Hepatocyte (in vitro differentiated cells): Measurements from ENCODE around the gene CLIC5. TPM values are rescaled to one million over a fixed set of nuclear protein-coding genes. Genes with fewer than 3 reads are reported as not detected.

ENCODE experiments used
- DNase-seq: peaks from one replicate; pipeline ENCODE4 v3.0.0-alpha.2; 2016; ENCODE audit warnings: low spot score
- H2AFZ ChIP-seq: fragments of 200-600 bp; sonication (generic); 2 replicates; pipeline ENCODE4 v1.6.0; 2016; ENCODE audit warnings: antibody characterized with exemption, mild to moderate bottlenecking
- H3K27ac ChIP-seq: fragments of 200-600 bp; sonication (generic); 2 replicates; pipeline ENCODE4 v1.5.1; 2016; ENCODE audit warnings: mild to moderate bottlenecking
- H3K27me3 ChIP-seq: fragments of 200-600 bp; sonication (generic); 2 replicates; pipeline ENCODE4 v1.6.1; 2016
- H3K36me3 ChIP-seq: fragments of 200-600 bp; sonication (generic); replicated peaks from 2 replicates; pipeline ENCODE4 v1.5.1; 2016; ENCODE audit warnings: low read depth; ENCODE audit not compliant: insufficient read depth
- H3K4me1 ChIP-seq: fragments of 200-600 bp; sonication (generic); 2 replicates; pipeline ENCODE4 v1.5.1; 2016; ENCODE audit warnings: mild to moderate bottlenecking, moderate library complexity; ENCODE audit not compliant: insufficient read depth
- H3K4me2 ChIP-seq: fragments of 200-600 bp; sonication (generic); 2 replicates; pipeline ENCODE4 v1.6.0; 2016
- H3K4me3 ChIP-seq: fragments of 200-600 bp; sonication (generic); 2 replicates; pipeline ENCODE4 v1.5.1; 2016; ENCODE audit warnings: mild to moderate bottlenecking
- H3K79me2 ChIP-seq: fragments of 200-600 bp; sonication (generic); 2 replicates; pipeline ENCODE4 v1.6.0; 2017; ENCODE audit warnings: mild to moderate bottlenecking
- H3K9me2 ChIP-seq: fragments of 200-600 bp; sonication (generic); replicated peaks from 2 replicates; pipeline ENCODE4 v1.6.0; 2017; ENCODE audit warnings: mild to moderate bottlenecking; ENCODE audit not compliant: insufficient read depth
- H3K9me3 ChIP-seq: fragments of 200-600 bp; sonication (generic); 2 replicates; pipeline ENCODE4 v1.5.1; 2016; ENCODE audit warnings: low read depth, mild to moderate bottlenecking
- H4K20me1 ChIP-seq: fragments of 200-600 bp; sonication (generic); 2 replicates; pipeline ENCODE4 v1.6.0; 2016; ENCODE audit warnings: mild to moderate bottlenecking; ENCODE audit not compliant: insufficient read depth, poor library complexity, severe bottlenecking
- CTCF ChIP-seq: fragments of 200-600 bp; sonication (generic); IDR thresholded peaks from 2 replicates; pipeline ENCODE4 v1.5.1; 2016; ENCODE audit warnings: antibody characterized with exemption, mild to moderate bottlenecking; ENCODE audit not compliant: poor library complexity
- EZH2 ChIP-seq: fragments of 200-600 bp; sonication (generic); IDR thresholded peaks from 2 replicates; pipeline ENCODE4 v1.6.1; 2016; ENCODE audit warnings: antibody characterized with exemption, mild to moderate bottlenecking, borderline replicate concordance
- EZH2phosphoT487 ChIP-seq: fragments of 200-600 bp; sonication (generic); IDR thresholded peaks from one replicate; pipeline ENCODE4 v1.6.1; 2018; ENCODE audit warnings: antibody characterized with exemption, mild to moderate bottlenecking, low read depth, moderate library complexity; ENCODE audit not compliant: unreplicated experiment, severe bottlenecking
- WGBS: methylation state at CpG from one replicate; pipeline ENCODE4 v1.1.6; 2016; ENCODE audit warnings: low lambda C conversion rate; ENCODE audit errors: missing lambda C conversion rate; 5-methylcytosine and 5-hydroxymethylcytosine counted together
- polyA plus RNA-seq: library from polyadenylated mRNA; unstranded; fragments of >200 nt; fragmentation: Nextera tagmentation; extraction: Ambion mirVana; gene quantifications from 2 replicates; pipeline ENCODE4 v1.2.1, GENCODE V29; 2016
- total RNA-seq: library from RNA; depleted of rRNA; stranded (reverse); fragments of >200 nt; gene quantifications from 2 replicates; pipeline ENCODE4 v1.2.3, GENCODE V29; 2014

CLIC5 gene
- total and polyA plus RNA-seq, 2 experiments from 2014 or later = 6.0 to 12.1 TPM

DNA sequence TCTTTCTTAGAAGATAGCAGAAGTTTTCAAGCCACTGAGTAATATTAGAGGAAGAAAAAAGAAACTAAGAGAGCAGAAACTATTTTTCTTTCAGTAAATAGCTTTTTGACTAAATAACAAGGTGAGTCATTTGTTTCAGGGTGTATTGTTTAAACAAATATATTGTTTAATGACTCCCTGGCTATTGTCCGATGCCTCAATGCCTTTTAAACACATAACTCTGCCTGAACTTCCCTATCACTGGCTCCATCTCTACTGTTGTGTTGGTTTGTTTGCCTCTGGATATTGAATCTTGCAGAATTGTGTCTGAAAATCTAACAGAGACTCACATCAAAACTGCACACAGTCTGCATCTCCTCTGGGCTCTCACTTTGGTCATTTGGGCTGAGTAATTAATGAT lies 19.6 kb upstream of the CLIC5 start:
- H3K27ac ChIP-seq = no peak overlapping the region
- H4K20me1 ChIP-seq = no peaks in the 10 kb centered on the region
- DNase-seq = no peak
- no peaks in the 10 kb centered on the region for H3K79me2 ChIP-seq
- H2AFZ ChIP-seq = no peak overlapping the region
- no peaks in the 10 kb centered on the region for H3K27me3 ChIP-seq
- peaks cover 4% of the 10 kb centered on the region for H3K4me1 ChIP-seq
- TF ChIP-seq CTCF (no peak), EZH2phosphoT487 (no peak), EZH2 (no peak)
- no peaks in the 10 kb centered on the region for H3K36me3 ChIP-seq
- no peak overlapping the region for H3K4me2 ChIP-seq
- H3K4me3 ChIP-seq = no peak overlapping the region
- H3K9me2 ChIP-seq = no peaks in the 10 kb centered on the region
- 48% methylated on average over 1 of the region's 1 CpG for WGBS
- no peaks in the 10 kb centered on the region for H3K9me3 ChIP-seq

- WGBS = 72% methylated on average over 6 of the region's 6 CpGs
- TF ChIP-seq EZH2phosphoT487 = no peak
- TF ChIP-seq CTCF = no peak
- no peak for TF ChIP-seq EZH2
- H3K9me2 ChIP-seq = no peaks in the 10 kb centered on the region
- no peaks in the 10 kb centered on the region for H3K27me3 ChIP-seq
- H3K27ac ChIP-seq = no peak overlapping the region
- H3K79me2 ChIP-seq = no peaks in the 10 kb centered on the region
- no peak overlapping the region for H3K4me2 ChIP-seq
- no peak overlapping the region for H2AFZ ChIP-seq
- H3K4me3 ChIP-seq = no peak overlapping the region
- no peak for DNase-seq
- H3K36me3 ChIP-seq = no peaks in the 10 kb centered on the region
- no peaks in the 10 kb centered on the region for H4K20me1 ChIP-seq
- H3K9me3 ChIP-seq = no peaks in the 10 kb centered on the region
- peaks cover 4% of the 10 kb centered on the region for H3K4me1 ChIP-seq
These were observed 16.7 kb upstream of the CLIC5 start for GRCh38 chr6:46032110-46032998.

GRCh38 chr6:46029602-46030001 lies 13.9 kb upstream of the CLIC5 start:
- Histone ChIP-seq H3K4me1 (no peaks in the 10 kb centered on the region), H3K27ac (no peak overlapping the region), H3K27me3 (no peaks in the 10 kb centered on the region), H3K4me2 (no peak overlapping the region), H2AFZ (no peak overlapping the region), H3K9me3 (no peaks in the 10 kb centered on the region), H4K20me1 (no peaks in the 10 kb centered on the region), H3K79me2 (no peaks in the 10 kb centered on the region), H3K36me3 (no peaks in the 10 kb centered on the region), H3K9me2 (no peaks in the 10 kb centered on the region), H3K4me3 (no peak overlapping the region)
- WGBS = 100% methylated on average over 1 of the region's 1 CpG
- no peak for TF ChIP-seq EZH2phosphoT487
- no peak for TF ChIP-seq EZH2
- no peak for TF ChIP-seq CTCF
- DNase-seq = no peak
